ENCODE measurements around the gene C19orf44.
"Not testable (repeated sequence)": the region's sequence is repeated elsewhere in the genome, so short reads cannot be mapped to it uniquely, and the experiment has no call there.

C19orf44 gene

DNA sequence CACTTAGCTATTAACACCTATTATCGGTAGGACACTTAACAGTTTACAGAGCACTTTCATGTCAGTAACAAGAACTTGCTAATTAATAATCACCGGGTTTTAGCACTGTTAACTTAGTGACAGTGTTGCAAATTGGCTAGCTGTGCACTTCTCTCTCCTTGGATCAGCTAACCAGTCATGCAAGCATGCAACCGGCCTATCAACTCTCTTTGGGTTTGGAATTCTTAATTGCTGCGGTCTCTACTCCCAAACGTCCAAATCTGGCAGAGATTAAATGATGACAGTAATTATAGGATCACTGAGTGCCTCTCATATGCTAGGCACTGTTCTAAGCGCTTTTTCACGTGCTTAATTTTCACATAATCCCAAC is 25.7 kb upstream of the C19orf44 start:
- no peak for FAIRE-seq

DNA sequence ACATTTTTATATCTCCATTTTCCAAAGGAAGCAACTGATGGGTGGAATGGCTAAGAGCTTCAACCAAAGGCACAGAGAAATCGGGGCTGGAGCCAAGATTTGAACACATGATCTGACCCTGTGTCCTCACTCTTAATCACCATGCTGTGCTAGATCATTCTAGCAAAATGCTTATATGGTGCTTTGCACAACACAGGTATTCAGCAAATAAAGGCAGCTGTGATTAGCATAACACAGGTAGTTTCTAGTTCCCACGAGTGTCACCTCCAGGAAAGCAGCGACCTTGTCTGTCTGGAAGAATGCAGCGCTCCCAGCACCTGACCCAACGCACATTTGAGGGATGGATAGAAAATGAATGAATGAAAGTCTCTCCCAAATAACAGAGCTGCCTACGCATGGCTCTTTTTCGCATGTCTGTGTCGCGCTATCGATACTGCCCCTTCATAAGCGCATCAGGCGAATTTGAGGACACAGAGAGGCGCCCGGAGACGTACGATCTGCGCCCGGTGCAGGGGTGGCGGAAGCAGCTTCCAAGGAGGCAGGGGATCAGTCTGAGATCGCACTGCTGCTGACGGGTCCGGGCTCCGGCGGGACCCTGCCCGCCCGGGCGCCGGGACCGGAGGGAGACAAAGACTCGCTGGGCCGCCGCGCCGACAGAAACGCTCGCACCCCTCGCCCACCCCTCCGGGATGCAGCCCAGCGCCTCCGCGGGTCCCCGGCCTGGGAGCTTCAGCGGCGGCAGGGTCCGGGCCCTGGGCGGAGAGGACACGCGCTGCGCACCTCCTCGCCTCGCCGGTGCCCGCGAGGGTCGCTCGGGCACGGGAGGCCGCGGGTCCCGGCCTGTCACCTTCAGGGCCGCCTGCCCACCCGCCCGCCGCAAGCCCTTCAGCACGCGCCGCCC is 25.0 kb upstream of the C19orf44 start:
- FAIRE-seq, result no peak

DNA sequence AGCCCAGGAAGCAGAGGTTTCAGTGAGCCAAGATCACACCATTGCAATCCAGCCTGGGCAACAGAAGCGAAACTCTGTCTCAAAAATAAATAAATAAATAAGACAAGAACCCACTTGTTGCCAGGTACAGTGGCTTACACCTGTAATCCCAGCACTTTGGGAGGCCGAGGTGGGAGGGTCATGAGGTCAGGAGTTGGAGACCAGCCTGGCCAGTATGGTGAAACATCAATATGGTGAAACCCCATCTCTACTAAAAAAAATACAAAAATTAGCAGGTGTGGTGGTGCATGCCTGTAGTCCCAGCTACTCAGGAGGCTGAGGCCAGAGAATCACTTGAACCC is 23.7 kb upstream of the C19orf44 start:
- FAIRE-seq, result not testable (repeated sequence)

DNA sequence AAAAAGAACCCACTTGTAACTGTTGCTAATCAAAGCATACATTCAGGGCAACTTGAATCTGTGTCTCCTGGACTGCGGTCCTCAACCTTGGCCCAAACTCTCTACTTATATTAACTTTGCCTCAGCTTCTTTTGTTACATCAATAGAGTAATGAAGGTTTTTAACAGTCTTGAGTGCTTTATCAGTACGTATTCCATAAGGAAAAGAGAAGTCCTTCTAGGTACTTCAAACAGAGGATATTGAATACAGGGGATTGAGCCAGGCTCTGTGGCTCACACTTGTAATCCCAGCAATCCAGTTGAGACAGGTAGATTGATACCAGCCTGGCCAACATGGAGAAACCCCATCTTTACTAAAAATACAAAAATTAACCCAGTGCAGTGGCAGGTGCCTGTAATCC is 23.2 kb upstream of the C19orf44 start:
- FAIRE-seq, result no peak

DNA sequence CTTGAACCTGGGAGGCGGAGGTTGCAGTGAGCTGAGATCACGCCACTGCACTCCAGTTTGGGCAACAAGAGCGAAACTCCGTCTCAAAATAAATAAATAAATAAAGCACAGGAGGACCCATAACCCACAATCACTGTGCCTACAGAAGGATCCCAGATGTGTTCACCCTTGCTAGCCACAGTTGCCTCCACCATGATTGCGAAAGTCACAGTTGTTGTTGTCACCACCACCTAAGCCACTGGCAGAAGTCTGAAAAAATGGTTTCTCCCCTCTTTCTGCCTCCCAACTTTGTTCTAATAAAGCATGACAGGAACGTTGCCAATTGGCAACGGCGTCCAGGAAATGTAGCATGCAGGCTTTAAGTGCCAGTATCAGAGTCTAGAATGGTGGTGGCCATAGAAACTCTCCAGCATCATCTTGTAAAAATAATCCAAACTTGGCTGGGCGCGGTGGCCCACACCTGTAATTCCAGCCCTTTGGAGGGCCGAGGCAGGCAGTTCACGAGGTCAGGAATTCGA is 22.3 kb upstream of the C19orf44 start:
- no peak for FAIRE-seq

DNA sequence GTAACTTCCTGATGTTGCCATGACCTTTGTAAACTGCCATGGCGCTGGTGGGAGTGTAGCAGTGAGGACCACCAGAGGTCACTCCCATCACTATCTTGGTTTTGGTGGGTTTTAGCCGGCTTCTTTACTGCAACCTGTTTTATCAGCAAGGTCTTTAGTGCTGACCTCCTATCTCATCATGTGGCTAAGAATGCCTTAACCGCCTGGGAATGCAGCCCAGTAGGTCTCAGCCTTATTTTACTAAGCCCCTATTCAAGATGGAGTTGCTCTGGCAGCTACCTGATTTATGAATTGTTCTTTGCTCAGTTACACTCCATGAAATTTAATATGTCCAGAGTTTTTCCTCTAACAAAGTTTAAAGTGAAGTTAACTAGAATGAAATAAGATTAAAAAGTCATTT is 19.8 kb upstream of the C19orf44 start:
- FAIRE-seq, result no peak

DNA sequence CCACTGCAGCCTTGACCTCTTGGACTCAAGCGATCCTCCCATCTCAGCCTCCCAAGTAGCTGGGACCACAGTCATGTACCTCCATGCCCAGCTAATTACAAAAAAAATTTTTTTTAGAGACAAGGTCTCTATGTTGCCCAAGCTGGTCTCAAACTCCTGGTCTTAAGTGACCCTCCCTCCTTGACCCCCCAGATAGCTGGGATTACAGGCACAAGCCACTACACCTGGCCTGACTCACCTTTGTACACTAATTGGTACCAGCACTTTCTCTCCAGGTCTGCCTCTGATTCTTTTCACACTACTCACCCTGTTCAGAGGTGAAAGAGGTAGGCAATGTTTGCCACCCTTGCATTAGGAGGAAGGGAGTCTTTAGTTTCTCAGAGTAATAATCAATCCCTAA is 18.9 kb upstream of the C19orf44 start:
- FAIRE-seq, result no peak

DNA sequence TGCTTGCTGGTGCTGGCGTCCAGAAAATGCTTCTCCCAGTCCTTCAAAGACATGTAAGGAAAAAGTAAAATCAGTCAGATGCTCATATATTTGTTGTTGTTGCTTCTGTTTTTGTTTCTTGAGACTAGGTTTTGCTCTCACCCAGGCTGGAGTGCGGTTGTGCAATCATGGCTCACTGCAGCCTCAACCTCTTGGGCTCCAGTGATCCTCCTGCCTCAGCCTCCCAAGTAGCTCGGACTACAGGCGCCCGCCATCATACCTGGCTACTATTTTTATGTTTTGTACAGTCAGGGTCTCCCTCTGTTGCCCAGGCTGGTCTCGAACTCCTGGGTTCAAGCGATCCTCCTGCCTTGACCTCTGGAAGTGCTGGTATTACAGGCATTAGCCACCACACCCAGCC is 13.4 kb upstream of the C19orf44 start:
- FAIRE-seq, result no peak

DNA sequence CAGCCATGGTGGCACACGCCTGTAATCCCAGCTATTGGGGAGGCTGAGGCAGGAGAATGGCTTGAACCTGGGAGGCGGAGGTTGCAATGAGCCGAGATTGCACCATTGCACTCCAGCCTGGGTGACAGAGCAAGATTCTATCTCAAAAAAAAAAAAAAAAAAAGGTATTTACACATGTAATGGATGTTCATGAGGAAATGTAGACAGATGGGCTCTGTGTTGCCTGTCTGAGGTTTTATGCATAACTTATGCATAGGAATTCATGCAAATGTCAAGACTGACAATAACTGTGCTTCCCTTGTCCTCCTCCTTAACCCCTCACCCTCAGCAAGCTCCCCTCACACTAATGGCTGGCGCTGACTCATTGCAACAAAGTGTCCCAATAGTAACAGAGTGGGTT is 9.7 kb upstream of the C19orf44 start:
- not testable (repeated sequence) for FAIRE-seq

DNA sequence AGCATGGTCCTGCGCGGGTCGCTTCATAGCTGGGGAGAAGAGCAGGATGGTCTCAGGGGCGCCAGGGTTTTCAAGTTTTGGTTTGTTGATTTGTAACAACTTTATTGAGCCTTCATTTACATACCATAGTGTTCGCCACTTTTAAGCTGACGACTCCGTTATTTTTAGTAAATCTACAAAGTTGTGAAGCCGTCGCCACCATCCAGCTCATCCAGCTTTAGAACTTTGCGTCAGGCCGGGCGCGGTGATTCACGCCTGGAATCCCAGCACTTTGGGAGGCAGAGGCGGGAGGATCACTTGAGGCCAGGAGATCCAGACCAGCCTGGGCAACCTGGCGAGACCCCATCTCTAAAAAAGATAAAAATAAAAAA is 404 bp downstream of the C19orf44 start:
- no peak for FAIRE-seq

DNA sequence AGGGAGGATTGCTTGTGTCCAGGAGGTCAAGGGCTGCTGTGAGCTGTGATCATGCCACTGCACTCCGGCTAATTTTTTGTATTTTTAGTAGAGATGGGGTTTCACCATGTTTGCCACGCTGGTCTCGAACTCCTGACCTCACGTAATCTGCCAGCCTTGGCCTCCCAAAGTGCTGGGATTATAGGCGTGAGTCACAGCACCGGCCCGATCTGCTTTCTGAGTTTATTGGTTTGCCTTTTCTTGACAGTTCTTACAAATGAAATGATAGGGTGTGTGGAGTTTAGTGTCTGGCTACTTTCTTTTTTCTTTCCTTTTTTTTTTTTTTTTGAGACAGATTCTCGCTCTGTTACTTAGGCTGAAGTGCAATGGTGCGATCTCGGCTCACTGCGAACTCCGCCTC is 848 bp downstream of the C19orf44 start:
- no peak for FAIRE-seq

DNA sequence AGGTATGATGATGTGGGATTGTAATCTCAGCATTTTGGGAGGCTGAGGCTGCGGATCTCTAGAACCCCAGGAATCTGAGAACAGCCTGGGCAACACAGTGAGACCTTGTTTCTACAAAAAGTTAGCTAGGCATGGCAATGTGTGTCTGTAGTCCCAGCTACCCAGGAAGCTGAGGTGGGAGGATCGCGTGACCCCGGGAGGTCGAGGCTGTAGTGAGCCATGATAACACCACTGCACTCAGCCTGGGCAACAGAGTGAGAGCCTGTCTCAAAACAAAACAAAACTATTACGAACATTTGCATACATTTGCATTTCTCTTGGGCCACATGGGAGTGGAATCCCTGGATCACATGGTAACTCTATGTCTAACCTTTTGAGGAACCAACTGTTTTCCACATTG is 1.6 kb downstream of the C19orf44 start:
- FAIRE-seq, result no peak

DNA sequence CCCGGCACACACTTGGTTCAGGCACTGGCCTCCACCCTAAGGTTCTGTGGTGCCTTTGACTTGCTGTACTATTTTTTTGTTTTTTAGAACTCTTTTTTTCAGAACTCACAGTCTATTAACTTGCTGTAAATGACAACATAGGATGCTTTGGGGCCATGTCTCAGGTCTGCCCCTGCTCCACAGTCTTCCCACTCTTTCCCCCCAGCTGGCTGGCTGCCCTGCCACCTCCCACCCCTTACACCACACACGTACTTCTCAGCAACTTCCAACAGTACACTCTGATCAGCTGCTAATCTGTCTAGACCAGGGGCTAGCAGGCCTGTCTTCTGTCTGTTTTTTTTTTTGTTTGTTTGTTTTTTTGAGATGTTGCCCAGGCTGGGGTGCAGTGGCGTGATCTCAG is 8.1 kb downstream of the C19orf44 start:
- no peak for FAIRE-seq

DNA sequence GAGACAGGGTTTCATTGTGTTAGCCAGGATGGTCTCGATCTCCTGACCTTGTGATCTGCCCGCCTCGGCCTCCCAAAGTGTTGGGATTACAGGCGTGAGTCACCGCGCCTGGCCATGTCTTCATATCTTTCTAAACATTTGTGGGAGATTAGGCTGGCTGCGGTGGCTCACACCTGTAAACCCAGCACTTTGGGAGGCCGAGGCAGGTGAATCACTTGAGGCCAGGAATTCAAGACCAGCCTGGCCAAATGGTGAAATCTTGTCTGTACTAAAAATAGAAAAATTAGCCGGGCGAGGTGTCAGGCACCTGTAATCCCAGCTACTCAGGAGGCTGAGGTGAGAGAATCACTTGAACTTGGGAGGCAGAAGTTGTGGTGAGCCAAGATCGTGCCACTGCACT is 10.0 kb downstream of the C19orf44 start:
- not testable (repeated sequence) for FAIRE-seq

DNA sequence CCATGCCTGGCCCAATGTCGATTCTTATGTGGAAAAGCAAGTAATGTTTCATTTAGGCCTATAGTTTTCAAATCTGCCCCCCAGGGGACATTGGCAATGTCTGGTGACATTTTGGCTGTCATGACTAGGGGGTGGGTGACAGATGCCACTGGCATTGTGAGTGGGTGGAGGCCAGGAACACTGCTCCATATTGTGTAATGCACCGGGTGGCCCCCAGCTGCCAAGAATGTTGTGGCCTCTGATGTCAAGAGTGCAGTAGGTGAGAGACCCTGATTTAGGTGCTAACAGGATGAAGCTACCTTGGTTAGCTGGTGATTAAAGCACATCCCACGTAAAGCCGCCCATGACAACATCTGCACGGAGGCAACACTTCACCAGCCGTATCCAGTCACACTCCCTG is 10.8 kb downstream of the C19orf44 start:
- no peak for FAIRE-seq

DNA sequence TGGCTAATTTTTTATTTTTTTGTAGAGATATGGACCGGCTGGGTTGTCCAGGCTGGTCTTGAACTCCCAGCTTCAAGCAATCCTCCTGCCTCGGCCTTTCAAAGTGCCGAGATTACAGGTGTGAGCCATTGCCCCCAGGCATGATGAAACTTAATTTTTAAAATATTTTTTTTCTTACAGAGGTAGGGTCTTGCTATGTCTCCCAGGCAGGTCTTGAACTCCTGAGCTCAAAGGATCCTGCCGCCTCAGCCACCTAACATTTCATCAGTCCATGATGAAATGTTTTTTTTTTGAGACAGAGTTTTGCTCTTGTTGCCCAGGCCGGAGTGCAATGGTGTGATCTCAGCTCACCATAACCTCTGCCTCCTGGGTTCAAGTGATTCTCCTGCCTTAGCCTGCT is 12.4 kb downstream of the C19orf44 start:
- FAIRE-seq, result no peak

DNA sequence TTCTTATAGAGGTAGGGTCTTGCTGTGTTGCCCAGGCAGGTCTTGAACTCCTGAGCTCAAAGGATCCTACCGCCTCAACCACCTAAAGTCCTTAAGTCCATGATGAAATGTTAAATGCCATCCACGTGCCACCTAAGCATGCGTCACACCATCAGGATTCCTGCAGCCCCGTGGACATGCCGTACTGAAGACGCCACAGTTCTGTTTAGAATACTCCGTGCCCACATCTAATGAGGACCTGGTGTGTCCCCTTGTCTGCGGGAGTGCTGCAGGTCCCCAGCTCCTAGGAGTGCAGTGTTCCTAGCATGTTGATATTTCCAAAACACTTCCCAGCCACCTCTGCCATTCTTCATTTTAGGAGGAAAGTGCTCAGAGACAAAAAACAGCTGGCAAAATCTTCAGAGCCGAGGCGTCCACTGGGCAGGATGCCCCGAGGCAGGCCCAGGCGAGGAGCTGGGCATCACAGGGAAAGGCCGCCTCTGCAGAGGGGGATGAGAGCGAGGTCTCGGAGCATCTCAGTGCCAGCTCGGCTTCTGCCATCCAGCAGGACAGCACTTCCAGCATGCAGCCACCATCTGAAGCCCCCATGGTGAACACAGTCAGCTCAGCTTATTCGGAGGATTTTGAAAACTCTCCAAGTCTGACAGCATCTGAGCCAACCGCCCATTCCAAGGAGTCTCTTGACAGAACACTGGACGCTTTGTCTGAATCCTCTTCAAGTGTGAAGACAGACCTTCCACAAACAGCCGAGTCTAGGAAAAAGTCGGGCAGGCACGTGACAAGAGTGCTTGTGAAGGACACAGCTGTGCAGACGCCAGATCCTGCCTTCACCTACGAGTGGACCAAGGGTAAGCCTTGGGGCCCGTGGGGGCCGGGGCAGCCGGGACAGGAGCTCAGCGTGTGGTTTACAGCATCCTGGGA is 13.2 kb downstream of the C19orf44 start:
- no peak for FAIRE-seq

DNA sequence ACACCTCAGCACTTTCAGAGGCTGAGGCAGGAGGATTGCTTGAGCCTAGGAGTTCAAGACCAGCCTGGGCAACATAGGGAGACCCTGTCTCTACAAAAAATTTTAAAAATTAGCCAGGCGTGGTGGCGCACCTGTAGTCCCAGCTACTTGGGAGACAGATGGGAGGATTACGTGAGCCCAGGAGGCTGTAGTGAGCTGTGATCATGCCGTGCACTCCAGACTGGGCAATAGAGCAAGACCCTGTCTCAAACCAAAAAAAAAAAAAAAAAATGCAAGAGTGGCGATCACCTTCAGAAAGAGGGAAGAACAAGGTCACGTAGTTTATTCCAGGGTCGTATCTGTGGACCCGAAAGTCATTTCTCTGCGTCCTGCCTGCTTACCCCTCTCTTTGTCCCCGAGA is 16.4 kb downstream of the C19orf44 start:
- FAIRE-seq, result not testable (repeated sequence)

DNA sequence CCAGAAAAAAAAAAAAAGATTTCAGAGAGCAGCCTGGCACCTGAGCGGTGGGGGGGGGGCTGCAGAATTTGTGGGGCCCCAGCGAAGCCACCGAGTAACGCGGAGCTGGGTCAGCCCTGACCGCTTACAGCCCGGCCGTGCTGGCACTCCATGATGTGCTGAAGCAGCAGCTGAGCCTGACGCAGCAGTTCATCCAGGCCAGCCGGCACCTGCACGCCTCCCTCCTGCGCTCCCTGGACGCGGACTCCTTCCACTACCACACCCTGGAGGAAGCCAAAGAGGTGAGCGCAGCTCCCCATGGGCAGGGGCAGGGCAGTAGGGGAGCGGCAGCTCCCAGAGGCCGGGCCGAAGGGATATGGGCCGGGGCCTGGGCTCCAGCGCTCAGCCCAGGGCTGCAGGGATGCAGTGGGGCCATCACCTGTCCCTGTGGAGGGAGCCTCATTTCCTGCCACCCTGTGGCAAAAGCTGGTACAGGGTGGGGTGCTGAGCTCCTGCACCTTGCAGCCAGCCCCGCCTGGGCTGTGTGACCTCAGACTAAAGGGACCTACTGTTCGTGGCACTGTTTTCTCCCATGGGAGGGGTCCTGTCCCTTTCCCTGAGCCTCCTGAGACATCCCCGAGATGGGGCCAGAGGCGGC is 18.3 kb downstream of the C19orf44 start:
- FAIRE-seq, result no peak

DNA sequence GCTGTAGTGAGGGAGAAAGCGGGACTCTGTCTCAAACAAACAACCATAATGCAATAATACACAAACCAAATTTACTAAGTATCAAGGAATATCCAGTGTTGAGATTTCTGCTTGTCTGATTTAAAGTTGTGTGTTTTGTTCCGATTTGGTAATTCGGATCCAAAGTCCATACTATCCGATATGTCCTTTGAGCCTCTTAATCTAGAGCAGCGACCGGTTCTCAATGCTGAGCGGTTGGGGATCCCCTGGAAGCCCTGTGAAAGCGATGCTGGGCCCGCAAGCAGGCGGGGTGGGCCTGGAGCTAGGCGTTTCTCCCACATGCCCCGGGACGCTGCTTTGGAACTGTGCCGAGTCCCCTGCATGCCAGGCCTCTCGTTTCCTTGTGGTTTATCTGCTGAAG is 20.2 kb downstream of the C19orf44 start:
- FAIRE-seq, result no peak

DNA sequence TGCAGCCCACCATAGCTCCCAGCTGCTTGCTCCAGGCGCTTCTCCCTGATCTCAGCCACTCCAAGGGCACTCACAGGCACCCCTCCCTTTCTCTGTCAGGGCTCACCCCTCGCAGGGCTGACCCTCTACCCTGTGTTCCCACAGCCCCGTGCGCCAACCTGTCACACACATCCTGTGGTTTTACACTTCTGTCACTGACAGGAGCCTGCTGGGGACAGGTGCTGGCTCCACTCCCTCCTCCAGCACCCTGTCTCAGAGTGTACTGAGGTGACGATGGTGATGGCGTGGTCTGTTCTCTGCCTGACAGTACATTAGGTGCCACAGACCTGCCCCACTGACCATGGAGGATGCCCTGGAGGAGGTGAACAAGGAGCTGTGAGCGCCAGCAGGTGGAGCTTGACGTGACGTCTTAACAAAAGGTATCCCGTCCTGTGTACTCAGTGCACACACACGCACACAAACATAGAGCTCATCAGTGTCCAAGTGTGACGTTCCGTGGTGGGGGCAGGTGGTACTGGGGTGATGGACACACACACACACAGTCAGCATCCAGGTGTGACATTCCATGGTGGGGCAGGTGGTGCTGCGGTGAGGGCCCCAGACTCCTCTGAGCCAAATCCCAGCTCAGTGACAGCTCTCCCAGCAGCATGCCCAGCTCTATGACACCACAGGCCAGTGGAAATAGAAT is 20.9 kb downstream of the C19orf44 start:
- no peak for FAIRE-seq

DNA sequence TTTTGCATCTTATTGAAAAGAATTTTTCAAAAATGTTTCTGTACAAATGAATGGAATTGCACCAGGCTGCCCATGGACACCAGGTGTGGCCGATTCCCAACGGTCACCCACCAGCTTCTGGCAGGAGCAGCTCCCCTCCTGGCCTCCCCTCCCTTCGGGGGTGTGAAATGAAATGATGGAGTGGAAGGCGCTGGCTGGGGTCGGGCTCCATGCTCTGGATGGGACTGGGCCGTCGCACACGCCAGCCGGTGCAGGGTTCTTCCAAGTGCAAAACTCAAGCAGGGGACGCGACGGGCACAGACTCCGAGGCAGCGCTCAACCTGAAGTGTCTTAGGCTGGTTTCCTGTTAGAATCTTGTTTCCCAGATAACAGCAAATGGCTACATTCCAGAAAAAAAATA is 21.9 kb downstream of the C19orf44 start:
- FAIRE-seq, result no peak

All from G401.6 (cell line).